ENCODE measurements around the gene TUBD1.
"Not testable (repeated sequence)": the region's sequence is repeated elsewhere in the genome, so short reads cannot be mapped to it uniquely, and the experiment has no call there.

TUBD1 gene

GRCh38 chr17:59874376-59874775 is 18.4 kb downstream of the TUBD1 start:
- DNase-seq: no peak

DNA sequence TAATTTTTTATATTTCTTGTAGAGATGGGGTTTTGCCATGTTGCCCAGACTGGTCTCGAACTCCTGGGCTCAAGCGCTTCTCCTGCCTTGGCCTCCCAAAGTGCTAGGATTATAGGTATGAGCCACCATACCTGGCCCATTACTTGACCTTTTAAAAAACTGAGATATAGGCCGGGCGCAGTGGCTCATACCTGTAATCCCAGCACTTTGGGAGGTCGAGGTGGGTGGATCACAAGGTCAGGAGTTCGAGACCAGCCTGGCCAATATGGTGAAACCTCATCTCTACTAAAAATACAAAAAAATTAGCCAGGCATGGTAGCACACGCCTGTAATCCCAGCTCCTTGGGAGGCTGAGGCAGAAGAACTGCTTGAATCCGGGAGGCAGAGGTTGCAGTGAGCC is 19.3 kb downstream of the TUBD1 start:
- DNase-seq: not testable (repeated sequence)

DNA sequence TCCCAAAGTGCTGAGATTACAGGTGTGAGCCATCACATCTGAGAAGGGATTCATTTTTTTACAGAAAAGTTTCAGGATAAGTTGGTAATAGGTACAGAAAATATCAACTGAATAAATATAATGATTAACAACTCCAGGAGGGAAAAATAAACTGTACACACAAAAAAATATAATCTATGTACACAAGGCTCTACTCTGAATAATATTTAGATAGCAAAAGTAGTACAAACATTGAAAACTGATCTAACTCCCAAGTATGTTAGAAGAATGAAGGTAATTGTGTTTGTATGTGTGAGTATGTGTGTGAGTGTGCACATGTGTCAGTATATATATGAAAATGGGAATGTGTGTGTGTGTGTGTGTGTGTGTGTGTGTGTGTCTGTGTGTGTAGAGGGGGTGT is 20.4 kb downstream of the TUBD1 start:
- no peak for DNase-seq

DNA sequence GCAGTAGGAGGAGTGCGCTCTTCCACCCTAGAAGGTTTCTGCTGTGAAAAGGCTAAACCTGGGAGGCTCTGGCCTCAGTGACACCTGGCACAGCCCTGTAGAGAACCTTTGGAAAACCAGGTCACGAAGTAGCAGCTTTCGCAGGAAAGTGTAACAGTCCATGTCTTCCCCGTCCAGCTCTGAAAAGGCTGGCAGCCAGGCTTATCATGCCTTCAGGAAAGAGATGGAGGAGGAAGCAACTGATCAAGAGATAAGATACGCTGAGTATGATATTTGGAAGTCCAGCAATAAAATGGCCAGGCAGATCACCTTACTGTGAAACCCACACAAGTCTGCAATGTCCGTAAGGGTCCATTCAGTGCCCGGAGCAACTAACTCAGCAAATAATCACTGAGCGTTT is 22.3 kb downstream of the TUBD1 start:
- no peak for DNase-seq

DNA sequence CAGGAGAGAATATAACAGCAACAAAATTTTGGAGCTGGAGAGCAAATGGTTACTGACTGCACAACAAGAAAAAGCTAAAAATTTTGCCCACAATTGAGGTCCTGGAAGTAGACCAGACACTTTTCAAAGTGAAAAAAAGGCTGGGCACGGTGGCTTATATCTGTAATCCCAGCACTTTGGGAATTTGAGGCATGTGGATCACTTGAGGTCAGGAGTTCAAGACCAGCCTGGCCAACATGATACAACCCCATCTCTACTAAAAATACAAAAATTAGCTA is 22.9 kb downstream of the TUBD1 start:
- DNase-seq: no peak

DNA sequence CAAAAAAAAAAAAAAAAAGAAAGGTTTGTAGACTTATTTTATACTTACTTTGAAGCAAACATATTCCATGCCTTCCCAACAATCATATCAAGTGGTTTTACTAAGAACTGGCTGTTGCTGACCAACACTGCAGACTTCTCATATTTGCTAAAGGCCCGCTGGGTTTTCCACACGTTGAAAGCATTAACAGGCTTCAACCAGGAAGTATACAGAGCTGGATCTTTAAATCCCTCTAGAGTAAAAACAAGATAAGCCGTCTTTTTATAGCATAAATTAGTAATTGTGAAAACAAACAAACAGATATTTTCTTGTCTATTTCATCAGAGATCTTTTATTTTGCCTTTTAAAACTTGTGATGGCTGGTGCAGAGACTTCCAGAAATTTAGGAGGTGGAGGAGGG is 29.1 kb downstream of the TUBD1 start:
- DNase-seq: no peak

DNA sequence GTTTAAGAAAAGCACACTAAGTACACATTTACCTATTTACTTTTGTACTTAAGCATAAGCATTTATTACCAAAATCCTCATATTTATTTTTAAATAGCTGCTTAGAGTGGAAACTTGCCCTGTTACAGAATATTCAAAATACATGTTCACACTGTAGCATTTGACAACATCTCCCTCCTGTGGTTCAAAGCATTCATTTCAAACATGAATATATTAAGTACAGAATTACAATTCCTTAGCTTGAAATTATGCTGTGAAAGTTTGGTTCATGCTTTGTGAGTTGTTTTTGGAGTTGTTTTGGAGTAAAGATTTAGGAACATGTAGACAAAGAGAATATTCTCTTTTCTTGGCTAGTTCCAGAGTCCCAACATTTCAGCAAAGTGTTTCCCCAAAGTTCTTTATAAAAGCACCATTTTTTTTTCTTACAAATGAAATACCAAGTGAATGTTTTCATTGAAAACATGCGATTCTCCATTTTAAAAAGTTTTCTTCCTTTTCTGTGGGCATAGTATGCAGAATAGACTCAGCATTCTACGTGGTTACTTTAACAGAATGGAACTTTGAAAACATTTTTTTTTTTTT is 33.2 kb downstream of the TUBD1 start:
- no peak for DNase-seq

- no peak for DNase-seq
Measured at GRCh38 chr17:59858932-59859331, 33.8 kb downstream of the TUBD1 start.

GRCh38 chr17:59858167-59858816 is 34.5 kb downstream of the TUBD1 start:
- no peak for DNase-seq

GRCh38 chr17:59856859-59857794 is 35.6 kb downstream of the TUBD1 start:
- DNase-seq: no peak

DNA sequence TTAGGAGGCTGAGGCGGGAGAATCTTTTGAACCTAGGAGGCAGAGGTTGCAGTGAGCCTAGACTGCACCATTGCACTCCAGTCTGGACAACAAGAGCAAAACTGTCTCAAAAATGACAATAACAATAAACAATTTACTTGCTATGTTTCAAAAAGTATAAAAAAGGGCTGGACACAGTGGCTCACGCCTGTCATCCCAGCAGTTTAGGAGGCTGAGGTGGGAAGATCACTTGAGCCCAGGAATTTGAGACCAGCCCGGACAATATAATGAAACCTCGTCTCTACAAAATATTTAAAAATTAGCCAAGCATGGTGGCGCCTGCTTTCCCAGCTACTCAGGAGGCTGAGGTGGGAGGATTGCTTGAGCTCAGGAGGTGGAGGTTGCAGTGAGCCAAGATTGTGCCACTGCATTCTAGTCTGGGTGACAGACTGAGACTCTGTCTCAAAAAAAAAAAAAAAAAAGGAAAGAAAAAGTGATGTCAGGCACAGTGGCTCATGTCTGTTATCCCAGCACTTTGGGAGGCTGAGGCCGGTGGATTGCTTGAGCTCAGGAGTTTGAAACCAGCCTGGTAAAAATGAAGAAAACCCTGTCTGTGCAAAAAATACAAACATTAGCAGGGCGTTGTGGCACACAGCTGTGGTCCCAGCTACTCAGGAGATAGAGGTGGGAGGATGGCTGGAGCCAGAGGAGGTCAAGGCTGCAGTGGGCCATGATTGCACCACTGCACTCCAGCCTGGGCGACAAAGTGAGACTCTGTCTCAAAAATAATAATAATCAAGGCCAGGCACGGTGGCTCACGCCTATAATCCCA is 38.6 kb downstream of the TUBD1 start:
- not testable (repeated sequence) for DNase-seq

DNA sequence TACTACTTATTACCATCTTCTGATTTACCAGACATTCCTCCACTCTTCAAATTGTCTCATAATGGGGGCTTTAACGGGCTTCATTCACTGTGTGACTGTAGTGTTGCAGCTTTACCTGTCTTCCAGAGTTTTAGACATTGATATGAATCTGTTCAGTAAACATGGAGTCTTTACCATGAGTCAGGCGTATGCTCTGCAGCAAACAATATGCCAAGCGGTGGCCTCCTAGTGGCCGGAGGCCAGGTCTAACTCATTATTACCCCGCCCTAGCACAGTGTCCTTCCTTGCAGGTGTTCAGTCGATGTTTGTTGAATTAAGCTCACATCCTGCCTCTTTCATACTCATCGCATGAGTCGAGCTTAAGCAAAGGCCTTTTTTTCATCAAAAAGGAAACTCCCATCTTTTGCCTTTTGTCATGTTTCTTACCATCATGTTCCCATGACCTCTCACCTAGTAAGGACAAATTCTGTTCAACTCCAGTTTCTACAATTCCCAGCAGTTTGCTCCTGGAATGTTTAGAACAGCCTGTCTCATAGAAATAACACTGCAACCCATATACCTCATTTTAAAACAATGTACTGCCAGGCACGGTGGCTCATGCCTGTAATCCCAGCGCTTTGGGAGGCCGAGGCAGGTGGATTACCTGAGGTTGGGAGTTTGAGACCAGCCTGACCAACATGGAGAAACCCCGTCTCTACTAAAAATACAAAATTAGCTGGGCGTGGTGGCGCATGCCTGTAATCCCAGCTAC is 39.4 kb downstream of the TUBD1 start:
- DNase-seq: no peak

DNA sequence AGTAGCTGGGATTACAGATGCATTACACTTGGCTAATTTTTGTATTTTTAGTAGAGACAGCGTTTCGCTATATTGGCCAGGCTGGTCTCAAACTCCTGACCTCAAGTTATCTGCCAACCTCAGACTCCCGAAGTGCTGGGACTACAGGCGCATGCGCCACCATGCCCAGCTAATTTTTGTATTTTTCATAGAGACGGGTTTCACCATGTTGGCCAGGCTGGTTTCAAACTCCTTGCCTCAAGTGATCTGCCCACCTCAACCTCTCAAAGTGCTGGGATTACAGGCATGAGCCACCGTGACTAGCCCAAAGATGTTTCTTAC is 39.9 kb downstream of the TUBD1 start:
- DNase-seq: not testable (repeated sequence)

DNA sequence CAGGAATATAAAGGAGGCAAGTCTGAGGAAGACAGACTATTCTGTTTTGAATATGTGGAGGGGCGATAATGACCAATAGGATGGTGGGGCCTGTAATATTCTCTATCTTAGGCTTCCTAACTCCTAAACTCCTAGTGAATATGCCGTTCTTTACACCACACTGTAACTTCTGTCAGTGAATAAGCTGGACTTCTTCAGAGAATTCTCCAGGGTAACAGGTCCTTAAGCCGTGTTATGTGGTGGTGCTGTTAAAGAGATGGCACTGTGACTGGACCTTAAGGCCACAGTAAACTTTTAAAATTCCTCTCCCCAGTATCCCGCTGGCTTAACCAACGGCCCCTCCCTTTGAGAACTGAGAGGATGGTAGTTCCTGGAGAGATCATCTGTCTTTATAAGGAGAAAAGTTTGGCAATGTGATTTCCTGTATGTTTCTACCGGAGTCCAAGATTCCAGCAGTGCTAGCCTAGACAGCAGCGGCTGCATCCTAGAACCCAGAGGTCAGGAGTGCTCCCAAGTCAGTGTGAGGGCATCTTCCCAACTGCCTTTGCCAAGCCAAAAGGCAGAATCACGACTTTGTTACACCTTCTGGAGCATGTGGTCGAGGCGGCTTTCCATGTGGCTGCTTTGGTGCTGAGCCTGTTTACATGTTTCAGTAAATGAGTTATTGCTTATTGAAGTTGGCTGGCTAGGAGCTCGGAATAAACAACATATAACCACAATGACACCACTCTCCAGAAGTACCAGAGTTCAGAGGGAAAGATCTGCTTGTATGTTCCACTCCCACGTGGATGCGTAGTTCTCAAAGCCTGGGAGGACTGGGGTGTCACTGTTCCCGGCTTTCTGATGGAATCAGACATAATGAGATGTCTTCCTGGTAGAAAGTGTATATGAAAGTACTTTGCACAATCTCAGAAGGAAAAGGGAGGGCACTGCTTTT is 41.0 kb downstream of the TUBD1 start:
- DNase-seq: no peak

DNA sequence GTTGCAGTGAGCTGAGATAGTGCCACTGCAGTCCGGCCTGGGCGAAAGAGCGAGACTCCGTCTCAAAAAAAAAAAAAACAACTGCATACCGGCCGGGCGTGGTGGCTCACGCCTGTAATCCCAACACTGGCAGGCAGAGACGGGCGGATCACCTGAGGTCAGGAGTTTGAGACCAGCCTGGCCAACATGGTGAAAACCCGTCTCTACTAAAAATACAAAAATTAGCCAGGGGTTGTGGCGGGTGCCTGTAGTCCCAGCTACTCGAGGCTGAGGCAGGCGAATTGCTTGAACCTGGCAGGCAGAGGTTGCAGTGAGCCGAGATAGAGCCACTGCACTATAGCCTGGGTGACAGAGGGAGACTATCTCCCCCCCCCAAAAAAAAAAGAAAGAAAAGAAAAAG is 42.4 kb downstream of the TUBD1 start:
- not testable (repeated sequence) for DNase-seq

DNA sequence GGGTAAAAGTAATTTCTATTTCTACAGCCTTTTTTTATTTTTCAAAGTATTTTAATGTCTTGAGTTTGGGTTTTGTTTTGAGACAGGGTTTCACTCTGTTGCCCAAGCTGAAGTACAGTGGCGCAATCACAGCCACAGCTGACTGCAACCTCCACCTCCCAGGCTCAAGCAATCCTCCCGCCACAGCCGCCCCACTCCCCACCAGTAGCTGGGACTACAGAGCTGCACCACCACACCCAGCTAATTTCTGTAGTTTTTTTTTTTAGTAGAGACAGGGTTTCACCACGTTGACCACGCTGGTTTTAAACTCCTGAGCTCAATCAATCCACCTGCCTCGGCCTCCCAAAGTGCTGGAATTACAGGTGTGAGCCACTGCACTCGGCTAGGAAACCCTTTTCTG is 44.0 kb downstream of the TUBD1 start:
- DNase-seq: no peak

GRCh38 chr17:59848385-59848668 is 44.4 kb downstream of the TUBD1 start:
- DNase-seq: no peak

- no peak for DNase-seq
Measured at GRCh38 chr17:59846394-59847165, 46.2 kb downstream of the TUBD1 start.

GRCh38 chr17:59845595-59846393 is 46.9 kb downstream of the TUBD1 start:
- peak in 1 of 56 donors; percentile 18 for DNase-seq
